PC-9 (cell line): Measurements from ENCODE around the gene ZBTB48.

Experiments
- CTCF ChIP-seq: fragments of 200-600 bp; sonication (generic); conservative IDR thresholded peaks from 2 replicates; pipeline ENCODE4 v1.6.1; 2017; ENCODE audit warnings: mixed run types, antibody characterized with exemption, mild to moderate bottlenecking, moderate library complexity
- EZH2 ChIP-seq: fragments of 200-600 bp; sonication (generic); IDR thresholded peaks from 2 replicates; pipeline ENCODE4 v1.8.0; 2017; ENCODE audit warnings: antibody characterized with exemption, low read depth

GRCh38 chr1:6579374-6580118, at the start of gene ZBTB48:
- TF ChIP-seq CTCF (no peak), EZH2 (no peak)
